Measurements from ENCODE around the gene TRIO. TPM values are rescaled to one million over a fixed set of nuclear protein-coding genes. Genes with fewer than 3 reads are reported as not detected.

TRIO gene
- total RNA-seq, 1 donor from 2014 or later = 192 TPM

- DNase-seq (ENCODE audit: low spot score) (no peak), ATAC-seq (no peak)
- intact Hi-C loops (cut with DNase I) = no loop called here
Measured at GRCh38 chr5:14504816-14505215, 361.7 kb downstream of the TRIO start.

GRCh38 chr5:14505310-14506139 is 362.4 kb downstream of the TRIO start:
- ATAC-seq = peak; percentile 6

GRCh38 chr5:14506140-14506538 is 363.0 kb downstream of the TRIO start:
- DNase-seq (ENCODE audit: low spot score) (no peak), ATAC-seq (no peak)
- intact Hi-C loops (cut with DNase I) = no loop called here

More at GRCh38 chr5:14505310-14506139, 362.4 kb downstream of the TRIO start:
- DNase-seq (ENCODE audit: low spot score) = no peak
- intact Hi-C loops (cut with DNase I) = no loop called here

GRCh38 chr5:14506661-14507060 is 363.5 kb downstream of the TRIO start:
- ATAC-seq = no peak
- DNase-seq (ENCODE audit: low spot score) = no peak
- intact Hi-C loops (cut with DNase I) = no loop called here

DNA sequence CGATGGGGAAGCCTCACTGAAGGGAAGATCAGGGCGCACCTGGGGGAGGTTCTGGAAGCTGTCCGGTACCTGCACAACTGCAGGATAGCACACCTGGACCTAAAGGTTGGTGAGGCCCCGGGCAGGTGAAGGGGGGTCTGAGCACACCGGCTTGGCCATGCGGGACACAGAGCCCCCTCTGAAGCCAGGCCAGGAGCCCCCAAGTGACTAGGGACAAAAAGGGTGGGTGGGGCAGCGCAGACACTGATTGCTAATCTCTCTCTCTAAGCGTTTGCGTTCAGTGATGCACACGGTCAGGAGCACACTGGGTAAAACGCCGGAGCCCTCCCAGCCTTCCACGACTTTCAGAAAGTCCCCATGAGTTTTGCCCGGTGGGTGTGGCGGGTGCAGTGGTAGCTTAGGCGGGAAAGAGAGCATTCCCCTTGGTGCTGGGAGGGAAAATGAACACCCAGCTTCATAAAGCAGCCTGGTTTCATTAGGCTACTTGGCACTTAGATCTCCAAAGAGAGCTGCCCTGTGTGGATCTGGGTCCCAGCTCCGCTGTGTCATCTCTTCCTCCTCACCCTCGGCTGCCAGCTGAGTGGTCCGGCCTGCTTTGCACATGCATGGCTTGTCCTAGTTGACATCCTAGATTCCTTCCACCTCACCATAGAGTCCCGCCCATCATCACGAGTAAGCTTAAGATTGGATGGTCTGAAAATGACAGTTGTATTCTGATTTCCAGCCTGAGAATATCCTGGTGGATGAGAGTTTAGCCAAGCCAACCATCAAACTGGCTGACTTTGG is 364.2 kb downstream of the TRIO start:
- DNase-seq (ENCODE audit: low spot score) (no peak), ATAC-seq (peak; percentile 3)
- intact Hi-C loops (cut with DNase I) = no loop called here

GRCh38 chr5:14508046-14508445 is 364.9 kb downstream of the TRIO start:
- no peak for ATAC-seq

DNA sequence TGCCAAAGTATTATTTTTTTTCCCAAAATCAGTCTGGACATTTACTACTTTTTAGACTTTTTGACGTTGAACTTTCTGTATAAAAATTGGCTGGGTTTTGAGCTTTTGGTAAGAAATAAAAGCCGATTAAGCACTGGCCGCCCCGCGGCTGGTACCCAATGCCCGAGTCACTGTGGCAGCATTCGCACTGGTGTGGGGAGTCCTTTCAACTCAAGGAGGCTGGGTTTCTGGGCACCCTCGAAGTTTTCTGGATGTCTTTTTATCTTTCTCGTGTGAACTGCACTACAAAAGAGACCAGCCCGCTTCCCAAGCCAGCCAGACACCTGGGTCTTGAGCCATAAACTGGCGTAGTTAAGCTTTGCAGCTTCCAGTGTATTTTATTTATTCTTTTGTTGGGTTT is 366.4 kb downstream of the TRIO start:
- ATAC-seq (no peak), DNase-seq (ENCODE audit: low spot score) (no peak)
- intact Hi-C loops (cut with DNase I) = no loop called here

More at GRCh38 chr5:14508046-14508445, 364.9 kb downstream of the TRIO start:
- intact Hi-C loops (cut with DNase I) = no loop called here
- DNase-seq (ENCODE audit: low spot score) = no peak

DNA sequence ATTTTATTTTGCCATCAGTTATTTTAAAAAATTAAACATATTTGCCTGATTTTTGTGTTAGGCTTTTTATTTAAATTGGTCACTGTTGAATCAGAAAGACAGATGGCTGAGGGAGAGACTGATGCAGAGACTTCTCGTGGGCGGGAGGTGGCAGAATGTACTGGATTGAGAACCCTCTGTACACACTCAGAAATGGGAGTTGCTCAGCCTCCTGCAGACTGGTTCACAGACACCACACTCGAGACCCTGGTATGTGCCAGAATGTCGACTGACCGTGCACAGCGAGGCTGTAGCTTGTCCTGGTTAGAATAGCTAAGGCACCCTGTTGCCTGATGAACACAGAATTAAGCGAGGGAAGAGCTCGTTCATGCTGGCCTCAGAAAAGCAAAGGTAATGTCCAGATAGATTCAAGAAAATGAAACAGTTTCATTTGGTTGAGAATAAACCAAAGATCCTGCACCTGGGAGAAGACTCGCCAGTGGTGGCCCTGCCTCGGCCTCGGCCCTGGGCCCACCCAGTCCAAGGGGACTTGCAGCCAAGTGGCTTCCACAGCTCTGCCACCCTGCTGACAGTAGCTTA is 367.1 kb downstream of the TRIO start:
- intact Hi-C loops (cut with DNase I) = no loop called here
- no peak for DNase-seq (ENCODE audit: low spot score)
- ATAC-seq = no peak

GRCh38 chr5:14510880-14511279 is 367.7 kb downstream of the TRIO start:
- ATAC-seq (no peak), DNase-seq (ENCODE audit: low spot score) (no peak)
- intact Hi-C loops (cut with DNase I) = no loop called here

GRCh38 chr5:14512574-14512973 is 369.4 kb downstream of the TRIO start:
- intact Hi-C loops (cut with DNase I) = no loop called here
- ATAC-seq (no peak), DNase-seq (ENCODE audit: low spot score) (no peak)

- ATAC-seq = no peak
- intact Hi-C loops (cut with DNase I) = no loop called here
- no peak for DNase-seq (ENCODE audit: low spot score)
Measured at GRCh38 chr5:14513266-14513665, 370.1 kb downstream of the TRIO start.

DNA sequence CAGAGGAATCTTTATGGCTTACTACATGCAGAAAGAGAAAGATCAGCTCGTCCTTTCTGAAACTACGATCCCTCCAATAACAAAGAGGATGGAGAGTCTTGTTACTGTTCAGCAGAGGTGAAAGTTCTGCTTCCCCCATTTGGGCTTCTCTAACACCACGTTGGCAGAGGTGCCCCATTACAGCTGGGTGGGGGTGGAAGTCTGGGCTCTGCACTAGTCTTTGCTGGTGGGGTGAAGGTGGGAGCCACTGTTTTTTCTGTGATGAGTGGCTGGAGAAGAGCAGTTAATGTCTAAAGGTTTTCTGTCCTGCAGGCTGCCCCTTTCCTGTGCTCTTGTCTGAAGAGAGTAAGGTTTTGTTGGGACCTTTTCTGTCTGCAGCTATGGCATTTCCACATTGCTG is 373.8 kb downstream of the TRIO start:
- no peak for DNase-seq (ENCODE audit: low spot score)
- intact Hi-C loops (cut with DNase I) = no loop called here

GRCh38 chr5:14518638-14519037 is 375.5 kb downstream of the TRIO start:
- ATAC-seq (no peak), DNase-seq (ENCODE audit: low spot score) (no peak)
- intact Hi-C loops (cut with DNase I) = no loop called here

More for the DNA sequence above, 373.8 kb downstream of the TRIO start:
- ATAC-seq = no peak

GRCh38 chr5:14521748-14522147 is 378.6 kb downstream of the TRIO start:
- intact Hi-C loops (cut with DNase I) = no loop called here
- DNase-seq (ENCODE audit: low spot score) (no peak), ATAC-seq (no peak)

GRCh38 chr5:14522721-14523120 is 379.6 kb downstream of the TRIO start:
- intact Hi-C loops (cut with DNase I) = no loop called here
- no peak for ATAC-seq
- DNase-seq (ENCODE audit: low spot score) = no peak

- DNase-seq (ENCODE audit: low spot score) (no peak), ATAC-seq (no peak)
- intact Hi-C loops (cut with DNase I) = no loop called here
Measured at GRCh38 chr5:14523243-14524034, 380.3 kb downstream of the TRIO start.

DNA sequence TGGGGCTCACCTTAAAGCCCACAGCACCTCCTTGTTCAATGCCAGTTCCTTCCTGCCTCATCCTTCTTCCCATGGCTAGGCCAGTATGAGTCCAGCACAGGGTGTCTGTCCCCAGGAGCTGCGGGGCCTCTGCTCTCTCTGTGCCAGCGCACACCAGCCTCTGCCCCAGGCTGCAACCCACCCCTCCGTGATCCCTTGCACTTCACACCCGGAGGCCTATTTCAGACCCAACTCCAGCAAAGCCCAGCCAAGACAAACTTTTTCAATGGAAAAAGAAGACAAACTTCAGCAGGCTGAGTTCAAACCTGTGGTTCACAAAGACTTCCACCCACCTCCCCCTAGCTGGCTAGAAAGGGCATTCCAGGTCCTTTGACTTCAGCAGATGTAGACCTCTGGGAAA is 382.3 kb downstream of the TRIO start:
- ATAC-seq (no peak), DNase-seq (ENCODE audit: low spot score) (no peak)
- intact Hi-C loops (cut with DNase I) = no loop called here

DNA sequence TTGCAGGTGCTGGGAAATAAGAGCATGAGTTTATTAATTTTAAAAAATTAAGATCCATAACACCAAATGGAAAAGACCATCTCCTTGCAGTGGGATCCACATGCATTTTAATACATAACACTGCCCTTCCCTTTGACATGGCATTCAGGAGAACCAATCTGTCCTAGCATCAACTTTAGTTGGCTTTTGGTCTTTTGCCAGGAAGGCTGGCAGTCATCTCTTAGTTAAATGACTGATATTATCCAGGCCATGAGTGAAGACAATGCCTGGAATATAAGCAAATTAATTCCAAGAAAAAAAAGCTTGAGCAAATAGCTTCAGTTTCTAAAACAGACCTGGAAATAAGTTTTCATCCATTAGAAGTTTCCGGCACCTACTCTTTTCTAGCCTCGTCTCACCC is 383.4 kb downstream of the TRIO start:
- DNase-seq (ENCODE audit: low spot score) (no peak), ATAC-seq (no peak)
- intact Hi-C loops (cut with DNase I) = no loop called here

DNA sequence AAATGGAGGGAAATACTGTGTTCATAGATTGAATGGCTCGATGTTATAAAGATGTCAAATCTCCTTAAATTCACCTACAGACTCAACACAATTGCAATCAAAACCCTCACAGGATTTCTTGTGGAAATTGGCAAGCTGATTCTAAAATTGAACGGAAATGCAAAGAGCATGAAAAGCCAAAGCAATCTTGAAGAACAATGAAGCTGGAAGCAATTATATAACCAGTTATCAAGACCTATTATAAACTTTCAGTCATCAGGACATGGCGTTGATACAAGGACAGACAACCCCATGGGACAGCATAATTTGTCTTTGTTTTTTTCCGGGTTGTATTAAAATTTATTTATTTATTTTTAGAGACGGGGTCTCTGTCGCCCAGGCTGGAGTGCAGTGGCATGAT is 385.0 kb downstream of the TRIO start:
- no peak for ATAC-seq
- intact Hi-C loops (cut with DNase I) = no loop called here
- no peak for DNase-seq (ENCODE audit: low spot score)
